Medulla oblongata (tissue), 1 donor: ENCODE data around the gene TMEM123.
A peak's percentile ranks its signal among the peaks of the same experiment; 100 is the strongest.
"Not testable (repeated sequence)": the region's sequence is repeated elsewhere in the genome, so short reads cannot be mapped to it uniquely, and the experiment has no call there.

Experiments
- DNase-seq: peaks from one replicate; pipeline ENCODE4 v3.0.0-alpha.2; 2015; ENCODE audit errors: extremely low spot score

TMEM123 gene

DNA sequence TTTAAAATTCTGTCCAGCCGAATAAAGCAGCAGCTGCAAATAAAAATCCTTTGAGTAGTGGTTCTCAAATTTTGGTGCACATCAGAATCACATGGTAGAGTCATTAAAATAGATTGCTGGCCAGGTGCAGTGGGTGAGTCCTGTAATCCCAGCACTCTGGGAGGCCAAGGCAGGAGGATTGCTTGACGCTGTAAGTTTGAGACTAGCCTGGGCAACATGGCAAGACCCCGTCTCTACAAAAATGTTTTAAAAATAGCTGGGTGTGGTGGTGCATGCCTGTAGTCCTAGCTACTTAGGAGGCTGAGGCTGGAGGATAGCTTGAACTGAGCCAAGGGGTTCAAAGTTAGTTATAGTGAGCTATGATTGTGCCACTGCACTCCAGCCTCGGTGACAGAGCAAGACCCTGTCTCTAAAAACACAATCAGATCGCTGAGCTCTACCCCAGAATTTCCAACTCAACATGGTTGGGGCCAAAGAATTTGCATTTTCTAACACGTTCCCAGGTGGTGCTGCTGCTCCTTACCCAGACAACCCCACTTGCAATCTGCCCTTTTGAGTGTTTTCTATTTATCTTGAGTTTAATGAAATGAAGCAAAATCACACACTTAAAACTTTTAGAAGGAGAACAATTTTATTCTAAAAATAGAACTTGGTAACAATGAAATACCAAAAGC, 56.7 kb downstream of the TMEM123 start:
- no peak for DNase-seq

DNA sequence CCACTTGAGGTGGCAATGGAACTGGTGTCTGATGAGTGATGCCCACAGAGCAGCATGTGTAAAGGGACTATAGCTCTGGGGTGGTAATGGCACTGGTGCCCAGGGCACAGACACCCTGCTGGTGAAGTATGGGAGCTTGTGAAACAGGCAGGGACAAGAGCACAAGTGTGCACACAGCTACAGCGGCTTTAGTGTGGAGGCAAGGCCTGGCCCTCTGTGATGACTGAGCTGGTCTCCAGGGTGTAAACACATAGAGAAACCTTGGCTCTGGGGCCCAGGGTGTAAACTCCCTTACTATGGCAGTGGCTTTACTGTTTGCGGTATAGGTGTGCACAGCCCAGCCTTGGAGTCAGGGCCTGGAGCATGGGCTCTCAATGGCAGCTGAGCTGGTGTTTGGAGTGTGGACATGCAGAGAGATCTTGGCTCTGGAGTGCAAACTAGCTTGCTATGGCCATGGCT, 59.3 kb downstream of the TMEM123 start:
- DNase-seq, result no peak

DNA sequence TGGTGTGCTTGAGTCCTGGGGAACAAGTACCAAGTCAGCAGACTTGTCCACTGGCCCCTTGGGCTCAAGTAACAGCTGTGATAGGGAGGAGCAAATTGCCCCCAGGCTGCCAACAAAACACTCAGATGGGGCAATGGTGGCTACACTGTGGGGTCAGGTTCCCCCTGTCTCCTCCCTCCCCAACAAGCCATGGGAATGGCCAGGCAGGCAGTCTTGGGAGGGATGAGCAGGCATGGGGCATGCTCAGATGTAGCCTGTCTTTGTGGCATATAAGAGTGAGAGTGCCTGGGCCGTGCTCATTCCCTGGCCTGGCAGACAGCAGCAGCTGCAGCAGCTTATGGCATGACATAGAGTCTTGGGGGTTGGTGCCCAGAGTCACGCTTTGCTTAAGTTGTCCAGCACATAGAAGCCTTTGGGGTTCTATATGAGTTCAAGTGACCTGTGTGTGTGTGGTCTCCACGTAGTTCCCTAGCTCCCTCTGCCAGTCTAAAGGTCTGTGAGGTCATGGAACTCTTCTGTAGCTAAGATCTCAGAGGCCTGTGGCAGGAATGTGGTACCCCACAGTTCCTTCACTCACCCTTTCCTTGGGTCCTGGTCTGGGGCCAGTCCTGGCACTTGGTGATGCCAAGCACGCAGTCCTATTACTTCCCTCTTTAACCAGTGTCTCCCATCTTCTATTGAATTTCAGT, 60.9 kb downstream of the TMEM123 start:
- no peak for DNase-seq

DNA sequence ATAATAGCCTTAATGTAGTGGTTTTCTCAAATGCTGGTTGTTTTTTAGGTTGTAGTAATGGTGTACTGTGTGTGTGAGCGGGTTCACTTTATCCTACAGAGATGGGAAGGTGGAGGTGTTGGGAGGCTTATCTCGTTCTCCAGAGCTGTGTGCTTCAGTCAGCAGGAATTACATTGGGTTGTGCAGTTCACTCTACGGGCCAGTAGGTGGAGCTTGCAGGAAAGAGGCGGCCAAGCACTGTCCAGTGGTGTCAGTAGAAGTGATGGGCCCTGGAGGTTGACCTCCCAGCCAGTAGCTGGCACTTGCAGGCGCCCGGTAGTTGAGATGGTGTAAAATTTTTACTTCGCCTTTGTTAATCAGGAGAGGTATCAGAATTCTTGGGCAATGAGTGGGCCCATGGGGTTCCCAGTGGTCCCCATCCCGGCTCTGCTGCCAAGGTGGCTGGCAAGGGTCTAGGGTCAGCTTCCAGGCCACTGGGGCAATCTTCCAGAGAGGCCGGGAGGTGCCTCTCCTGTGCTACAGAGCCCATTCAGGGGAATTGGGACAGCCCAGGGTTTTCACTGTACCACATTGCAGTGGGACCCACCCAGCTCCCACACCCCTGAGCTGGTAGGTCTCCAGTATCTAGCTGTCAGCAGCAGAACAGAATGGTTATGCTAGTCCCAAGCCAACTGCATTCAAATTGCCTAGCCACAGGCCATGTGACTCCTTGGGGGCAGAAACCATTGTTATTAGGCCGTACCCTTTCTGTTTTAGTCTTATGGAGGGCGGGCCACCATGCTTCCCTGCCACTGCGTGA, 61.7 kb downstream of the TMEM123 start:
- DNase-seq, result peak; percentile 85

DNA sequence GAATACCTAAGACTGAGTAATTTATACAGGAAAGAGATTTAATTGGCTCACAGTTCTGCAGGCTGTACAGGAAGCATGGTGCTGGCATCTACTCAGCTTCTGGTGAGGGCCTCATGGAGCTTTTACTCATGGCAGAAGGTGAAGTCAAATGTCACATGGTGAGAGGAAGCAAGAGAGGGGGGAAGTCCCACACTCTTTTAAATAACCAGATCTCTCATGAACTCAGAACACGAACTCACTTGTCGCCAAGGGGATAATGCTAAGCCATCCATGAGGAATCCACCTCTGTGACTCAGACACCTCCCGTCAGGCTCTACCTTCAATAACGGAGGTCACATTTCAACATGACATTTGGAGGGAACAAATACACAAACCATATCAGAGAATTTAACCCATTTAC, 63.3 kb downstream of the TMEM123 start:
- DNase-seq, result no peak

DNA sequence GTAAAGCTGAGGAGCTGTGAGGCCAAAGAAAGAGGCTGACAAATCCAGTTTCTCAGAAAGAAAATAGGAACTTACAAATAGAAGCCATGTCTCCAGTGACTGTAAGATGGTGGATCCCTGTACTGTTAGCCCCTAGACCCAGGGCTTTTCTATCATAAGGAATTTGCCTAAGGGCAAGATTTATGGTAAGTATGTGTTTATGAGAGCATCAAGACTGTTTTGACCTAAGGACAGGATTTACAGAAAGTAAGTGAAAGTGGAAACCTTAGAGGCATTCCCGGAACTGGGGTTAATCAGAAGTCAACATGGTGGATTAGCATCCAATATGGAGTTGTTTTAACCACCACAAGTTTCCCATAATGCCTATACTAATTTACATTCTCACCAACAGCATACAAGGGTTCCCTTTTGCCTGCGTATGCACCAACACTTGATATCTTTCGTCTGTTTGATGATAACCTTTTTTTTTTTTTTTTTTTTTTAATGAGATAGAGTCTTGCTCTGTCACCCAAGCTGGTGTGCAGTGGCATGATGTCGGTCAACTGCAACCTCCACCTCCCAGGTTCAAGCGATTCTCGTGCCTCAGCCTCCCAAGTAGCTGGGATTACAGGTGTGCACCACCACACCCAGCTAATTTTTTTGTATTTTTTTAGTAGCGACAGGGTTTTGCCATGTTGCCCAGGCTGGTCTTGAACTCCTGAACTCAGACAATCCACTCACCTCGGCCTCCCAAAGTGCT, 65.4 kb downstream of the TMEM123 start:
- DNase-seq, result no peak

DNA sequence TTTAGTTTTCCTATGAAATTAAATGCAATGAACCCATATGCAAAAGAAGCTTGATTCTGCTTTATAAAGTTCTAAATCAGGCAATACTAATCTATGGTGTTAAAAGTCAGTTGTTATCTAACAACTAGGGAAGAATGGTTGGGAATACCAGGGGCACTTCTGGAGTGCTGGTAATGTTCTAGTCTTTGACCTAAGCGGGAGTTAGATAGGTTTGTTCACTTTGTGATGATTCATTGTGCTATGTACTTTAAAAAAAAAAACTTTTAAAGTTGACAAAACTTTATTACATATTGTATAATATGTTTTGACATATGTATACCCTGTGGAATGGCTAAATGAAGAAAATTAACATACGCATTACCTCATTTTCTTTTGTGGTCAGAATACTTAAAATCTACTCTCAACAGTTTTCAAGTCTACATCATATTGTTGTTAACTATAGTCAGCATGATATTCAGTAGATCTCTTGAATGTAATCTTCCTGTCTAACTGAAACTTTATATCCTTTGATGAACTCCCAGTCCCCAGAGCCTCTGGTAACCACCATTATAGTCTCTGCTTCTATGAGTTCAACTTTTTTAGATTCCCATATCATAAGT, 66.3 kb downstream of the TMEM123 start:
- DNase-seq, result no peak

DNA sequence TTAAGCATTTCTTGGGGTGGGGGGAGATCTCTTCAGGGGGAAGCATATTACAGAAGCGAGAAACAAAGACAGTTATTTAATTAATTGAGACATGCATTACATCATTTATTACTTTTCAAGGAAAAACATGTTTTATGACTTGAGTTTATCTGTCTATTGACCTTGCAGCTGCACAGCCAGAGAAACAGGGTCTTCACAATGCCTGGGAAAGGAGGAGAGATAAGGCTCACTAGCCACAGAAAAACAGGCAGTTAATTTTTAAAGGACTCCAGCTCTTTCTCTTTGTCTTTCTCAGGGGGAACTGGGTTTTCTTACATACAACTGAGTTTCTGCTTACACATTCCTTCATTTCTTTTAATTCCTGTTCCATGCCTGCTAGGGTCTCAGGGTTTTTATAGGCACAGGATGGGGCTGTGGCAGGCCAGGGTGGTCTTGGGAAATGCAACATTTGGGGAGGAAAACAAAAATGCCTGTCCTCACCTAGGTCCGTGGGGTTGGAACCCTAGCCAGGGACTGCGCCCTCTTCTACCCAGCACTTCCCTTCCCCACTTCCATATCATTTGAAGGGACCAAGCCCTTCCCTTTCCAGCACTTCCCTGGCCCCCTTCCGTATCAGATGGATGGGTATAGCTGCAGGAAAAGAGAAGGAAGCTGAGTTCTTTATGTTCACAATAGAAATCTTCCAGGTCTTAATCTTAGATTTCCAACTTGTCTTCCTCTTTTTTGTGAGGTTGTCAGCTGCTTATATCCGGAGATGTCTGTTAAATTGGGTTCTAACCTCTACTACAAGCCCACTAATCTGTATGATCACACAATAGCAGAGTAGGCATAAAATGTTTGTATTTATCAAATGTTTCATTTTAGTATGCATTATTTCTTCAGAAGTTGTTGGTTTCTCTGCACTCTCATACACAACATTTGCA, 67.2 kb downstream of the TMEM123 start:
- no peak for DNase-seq

DNA sequence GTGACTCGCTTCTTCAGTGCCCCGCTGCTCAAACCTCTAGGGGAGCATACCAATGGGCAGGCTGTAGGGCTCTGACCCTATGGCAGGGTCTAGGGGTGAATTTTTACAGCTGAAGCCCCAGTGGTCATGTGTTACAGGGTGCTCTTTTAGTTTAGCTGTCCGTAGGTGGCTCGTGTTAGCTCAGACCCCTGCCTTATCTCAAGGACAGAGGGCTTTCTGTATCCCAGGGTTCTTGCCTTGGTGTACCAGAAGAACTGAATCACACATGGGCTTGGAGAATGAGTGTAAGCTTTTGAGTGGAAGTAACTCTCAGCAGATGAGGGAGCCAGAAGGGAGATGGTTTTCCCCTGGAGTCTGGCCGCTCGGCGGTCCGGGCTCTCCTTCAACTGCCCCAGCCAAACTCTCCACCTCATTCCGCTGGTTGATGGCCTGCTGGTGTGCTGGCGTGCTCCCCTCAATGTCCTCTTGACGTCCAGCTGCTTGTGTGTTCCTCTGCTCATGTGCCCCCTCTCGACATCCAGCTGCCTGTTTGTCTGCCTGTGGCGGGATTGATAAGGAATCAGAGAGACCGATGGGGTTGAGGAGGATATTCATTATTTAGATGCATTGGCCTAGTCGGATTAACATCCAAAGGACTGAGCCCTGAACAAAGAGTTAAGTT, 68.0 kb downstream of the TMEM123 start:
- no peak for DNase-seq

DNA sequence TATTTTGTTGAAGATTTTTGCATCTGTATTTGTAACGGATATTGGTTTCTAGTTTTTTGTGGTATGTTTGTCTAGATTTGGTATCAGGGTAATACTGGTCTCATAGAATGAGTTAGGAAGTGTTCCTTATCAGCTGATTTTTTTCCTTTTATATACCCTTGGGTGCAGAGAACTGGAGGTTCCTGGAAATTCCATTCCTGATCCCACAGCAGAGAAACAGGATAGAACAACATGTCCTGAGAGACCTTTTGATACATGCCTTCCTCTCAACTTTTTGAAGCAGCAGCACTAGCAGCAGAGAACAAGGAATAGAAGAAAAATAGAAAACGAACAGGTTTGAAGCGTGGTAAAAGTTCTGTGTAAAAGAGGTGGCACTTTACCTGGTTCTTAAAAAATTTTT, 68.7 kb downstream of the TMEM123 start:
- no peak for DNase-seq

DNA sequence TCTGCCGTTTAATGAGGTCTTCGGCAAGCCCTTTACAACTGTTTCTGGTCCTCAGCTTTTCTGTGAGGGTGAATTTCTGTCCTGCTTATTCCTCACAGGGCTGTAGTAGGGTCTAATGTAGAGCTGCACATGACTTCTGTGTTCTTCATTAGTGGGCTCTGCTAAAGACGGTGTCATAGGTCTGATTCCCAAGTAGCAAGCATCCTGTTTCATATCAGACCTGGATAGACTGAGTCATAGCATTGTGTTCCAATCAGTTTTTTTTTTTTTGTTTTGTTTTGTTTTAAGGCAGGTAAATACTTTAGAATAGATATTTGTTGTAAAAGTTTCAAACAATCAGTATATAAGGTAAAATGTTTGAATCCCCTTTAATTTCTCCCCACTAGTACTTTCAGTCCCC, 70.2 kb downstream of the TMEM123 start:
- no peak for DNase-seq

DNA sequence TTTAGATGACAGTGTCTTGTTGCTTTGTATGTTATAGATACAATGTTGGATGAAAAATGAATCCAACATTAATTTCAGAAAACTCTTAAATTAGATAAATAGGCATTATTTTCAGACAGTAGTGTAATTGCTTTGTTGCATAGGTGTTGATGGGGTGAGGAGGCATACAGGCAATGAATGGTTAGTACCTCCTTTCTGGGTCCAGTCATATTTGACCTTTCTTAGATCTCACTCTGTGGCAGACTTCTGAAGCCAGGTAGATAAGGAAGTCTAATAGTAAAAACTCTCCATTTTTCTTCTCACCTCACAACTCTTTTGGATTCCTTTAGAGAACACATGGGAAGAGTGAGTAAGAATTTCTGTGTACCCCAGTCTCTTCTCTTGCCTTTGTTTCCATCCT, 73.7 kb downstream of the TMEM123 start:
- no peak for DNase-seq

DNA sequence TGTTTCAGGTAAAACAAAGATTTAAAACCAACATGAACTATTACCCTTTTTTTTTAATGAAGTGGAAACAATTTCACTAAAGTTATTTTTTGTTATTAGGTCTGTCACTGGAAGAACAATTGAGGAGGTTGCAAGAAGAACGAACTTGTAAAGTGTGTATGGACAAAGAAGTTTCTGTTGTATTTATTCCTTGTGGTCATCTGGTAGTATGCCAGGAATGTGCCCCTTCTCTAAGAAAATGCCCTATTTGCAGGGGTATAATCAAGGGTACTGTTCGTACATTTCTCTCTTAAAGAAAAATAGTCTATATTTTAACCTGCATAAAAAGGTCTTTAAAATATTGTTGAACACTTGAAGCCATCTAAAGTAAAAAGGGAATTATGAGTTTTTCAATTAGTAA, 74.7 kb downstream of the TMEM123 start:
- no peak for DNase-seq

DNA sequence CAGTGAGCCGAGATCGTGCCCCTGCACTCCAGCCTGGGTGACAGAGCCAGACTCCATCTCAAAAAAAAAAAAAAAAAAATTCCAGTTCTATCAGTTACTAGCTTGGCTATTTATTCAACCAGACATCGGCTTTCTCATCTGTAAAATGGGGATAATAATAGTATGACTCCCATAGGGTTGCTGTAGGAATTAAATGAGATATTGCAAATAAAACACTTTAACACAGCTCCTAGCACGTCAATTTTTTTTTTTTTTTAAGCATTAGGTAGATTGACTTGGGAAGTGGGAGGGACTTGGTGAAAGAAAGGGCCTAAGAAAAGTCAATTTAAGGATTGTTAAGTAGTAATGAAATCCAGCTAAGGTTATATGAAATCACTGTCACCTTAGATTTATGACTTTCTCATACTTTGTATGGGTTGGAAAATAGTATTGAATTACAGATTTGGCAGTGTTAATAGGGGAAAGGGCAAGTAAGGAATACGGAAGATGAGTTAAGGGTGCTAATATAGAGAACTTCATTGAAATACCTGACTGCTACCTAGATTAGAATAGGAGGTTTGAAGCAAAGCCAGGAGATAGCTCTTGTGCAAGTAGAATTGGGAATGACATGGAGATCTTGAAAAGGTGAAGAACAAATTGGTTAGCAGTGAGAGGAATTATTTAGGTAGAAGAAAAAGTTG, 76.7 kb downstream of the TMEM123 start:
- DNase-seq, result no peak

DNA sequence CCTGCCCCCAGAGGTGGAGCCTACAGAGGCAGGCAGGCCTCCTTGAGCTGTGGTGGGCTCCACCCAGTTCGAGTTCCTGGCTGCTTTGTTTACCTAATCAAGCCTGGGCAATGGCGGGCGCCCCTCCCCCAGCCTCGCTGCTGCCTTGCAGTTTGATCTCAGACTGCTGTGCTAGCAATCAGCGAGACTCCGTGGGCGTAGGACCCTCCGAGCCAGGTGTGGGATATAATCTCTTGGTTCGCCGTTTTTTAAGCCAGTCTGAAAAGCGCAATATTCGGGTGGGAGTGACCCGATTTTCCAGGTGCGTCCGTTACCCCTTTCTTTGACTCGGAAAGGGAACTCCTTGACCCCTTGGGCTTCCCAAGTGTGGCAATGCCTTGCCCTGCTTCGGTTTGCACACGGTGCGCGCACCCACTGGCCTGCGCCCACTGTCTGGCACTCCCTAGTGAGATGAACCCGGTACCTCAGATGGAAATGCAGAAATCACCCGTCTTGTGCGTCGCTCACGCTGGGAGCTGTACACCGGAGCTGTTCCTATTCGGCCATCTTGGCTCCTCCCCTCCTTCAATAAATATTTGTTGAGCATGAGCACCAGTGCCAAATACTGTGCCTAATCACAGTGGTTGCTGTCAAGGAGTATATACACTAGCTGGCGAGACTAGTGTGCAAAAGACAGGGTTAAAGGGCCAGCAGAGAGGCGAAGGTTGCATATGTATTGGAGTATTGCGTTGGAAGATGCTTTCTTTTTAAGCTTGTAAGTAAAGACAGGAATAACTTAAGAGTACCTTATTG, 77.7 kb downstream of the TMEM123 start:
- not testable (repeated sequence) for DNase-seq

DNA sequence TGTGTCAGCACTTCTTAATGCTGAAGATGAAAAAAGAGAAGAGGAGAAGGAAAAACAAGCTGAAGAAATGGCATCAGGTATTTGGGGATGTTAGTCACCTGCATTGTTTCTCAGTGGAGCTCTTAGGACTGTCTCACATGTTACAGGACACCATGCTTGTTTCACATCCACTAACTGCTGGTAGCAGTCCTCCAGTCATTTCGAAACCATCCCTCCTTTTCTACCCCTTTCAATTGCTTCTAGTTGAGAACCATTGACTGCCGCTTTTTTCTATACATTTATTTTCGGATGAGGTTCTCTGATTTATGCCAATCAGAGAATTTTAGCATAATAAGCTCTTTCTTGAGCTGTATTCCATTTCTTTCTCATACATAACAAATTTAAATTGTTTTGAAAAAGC, 84.1 kb downstream of the TMEM123 start:
- DNase-seq, result no peak

DNA sequence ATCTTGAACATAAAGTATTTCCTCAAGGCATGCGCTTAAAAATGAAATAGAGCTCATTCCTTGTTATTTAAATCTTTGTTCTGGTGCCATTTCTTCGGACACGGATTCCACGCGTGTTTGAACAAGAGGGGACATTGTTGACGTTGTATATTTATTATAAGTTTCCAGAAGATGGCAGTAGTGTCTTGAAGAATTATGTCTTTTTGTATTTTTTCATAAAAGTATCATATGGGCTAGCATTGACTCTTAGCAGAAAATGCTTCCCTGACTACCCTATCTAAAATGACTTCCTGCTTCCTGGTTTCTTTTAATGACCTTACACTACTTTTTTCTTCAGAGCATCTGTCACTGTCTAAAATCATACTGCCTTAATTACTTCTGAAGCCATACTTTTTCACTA, 85.2 kb downstream of the TMEM123 start:
- DNase-seq, result peak; percentile 30

DNA sequence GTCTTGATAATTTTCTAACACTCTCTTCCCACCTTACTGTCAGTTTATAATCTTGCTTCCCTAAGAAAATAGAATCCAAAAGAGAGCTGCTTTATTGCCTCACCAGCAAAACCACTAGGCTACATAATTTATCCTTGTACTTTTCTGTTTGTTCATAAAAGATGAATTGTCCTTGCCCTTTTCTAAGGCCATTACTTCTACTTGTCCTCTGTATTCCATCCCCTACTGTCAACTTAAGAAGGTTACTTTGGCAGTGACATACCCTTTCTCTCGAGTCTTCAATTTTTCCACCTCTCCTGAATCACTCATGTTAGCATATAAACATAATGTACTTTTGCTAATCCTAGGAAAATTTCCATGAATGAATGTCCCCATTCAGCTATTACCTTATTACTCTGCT, 87.6 kb downstream of the TMEM123 start:
- no peak for DNase-seq
